Muscle of leg (tissue), 11 donors: ENCODE results near the gene ATP12A. TPM values are rescaled to one million over a fixed set of nuclear protein-coding genes. Genes with fewer than 3 reads are reported as not detected.
"Not testable (repeated sequence)": the region's sequence is repeated elsewhere in the genome, so short reads cannot be mapped to it uniquely, and the experiment has no call there.

ENCODE experiments used
- DNase-seq: peaks from one replicate; pipeline ENCODE4 v3.0.0; 2013
- H3K27ac ChIP-seq: one replicate; pipeline ENCODE4 v1.5.1; 2013; ENCODE audit warnings: mild to moderate bottlenecking, low read length, control low read depth
- H3K27me3 ChIP-seq: one replicate; pipeline ENCODE4 v1.6.1; 2013; ENCODE audit warnings: low read length; ENCODE audit not compliant: control insufficient read depth, insufficient read depth
- H3K36me3 ChIP-seq: one replicate; pipeline ENCODE4 v1.6.1; 2013; ENCODE audit warnings: low read length; ENCODE audit not compliant: control insufficient read depth, insufficient read depth
- H3K4me1 ChIP-seq: one replicate; pipeline ENCODE4 v1.6.1; 2013; ENCODE audit warnings: low read length; ENCODE audit not compliant: control insufficient read depth, insufficient read depth
- H3K4me3 ChIP-seq: one replicate; pipeline ENCODE4 v1.5.1; 2013; ENCODE audit warnings: low read length, control low read depth
- H3K9me3 ChIP-seq: replicated peaks from 2 replicates; pipeline ENCODE4 v1.6.1; 2013; ENCODE audit warnings: low read depth, low read length; ENCODE audit not compliant: control insufficient read depth
- WGBS: methylation state at CpG from one replicate; pipeline ENCODE4 v1.1.5; 2013; ENCODE audit warnings: missing lambda C conversion rate; ENCODE audit not compliant: insufficient coverage; 5-methylcytosine and 5-hydroxymethylcytosine counted together
- polyA plus RNA-seq, 8 donors: library from polyadenylated mRNA; unstranded; fragments of 120-200 nt; gene quantifications; one replicate each; pipeline versions ENCODE4 v1.2.1 to v1.2.3, GENCODE V29; 2013; ENCODE audit warnings: inconsistent platforms in 1 of 8, low replicate concordance in 1 of 8; ENCODE audit not compliant: insufficient read length in 8 of 8, insufficient read depth in 1 of 8
- total RNA-seq: library from RNA; stranded (reverse); fragments of 120-200 nt; gene quantifications from one replicate; pipeline ENCODE4 v1.2.4, GENCODE V29; 2013

Gene ATP12A
- total and polyA plus RNA-seq, 9 donors: 0.07 to 0.12 TPM; not detected in 7

GRCh38 chr13:24724714-24725113 is 44.5 kb downstream of the ATP12A start:
- no peaks in the 10 kb centered on the region for H3K4me1 ChIP-seq
- WGBS: 40% methylated on average over 1 of the region's 2 CpGs
- H3K27me3 ChIP-seq: peaks cover 3% of the 10 kb centered on the region
- H3K9me3 ChIP-seq: no peaks in the 10 kb centered on the region
- no peak overlapping the region for H3K27ac ChIP-seq
- peak; percentile 47 for DNase-seq
- H3K4me3 ChIP-seq: no peak overlapping the region
- H3K36me3 ChIP-seq: no peaks in the 10 kb centered on the region

GRCh38 chr13:24725379-24725778 is 45.2 kb downstream of the ATP12A start:
- 90% methylated on average over 4 of the region's 5 CpGs for WGBS
- Histone ChIP-seq H3K4me1 (no peaks in the 10 kb centered on the region), H3K27me3 (no peaks in the 10 kb centered on the region), H3K9me3 (no peaks in the 10 kb centered on the region), H3K4me3 (no peak overlapping the region), H3K27ac (no peak overlapping the region), H3K36me3 (no peaks in the 10 kb centered on the region)
- DNase-seq: no peak

GRCh38 chr13:24727731-24728601 is 47.8 kb downstream of the ATP12A start:
- WGBS: 90% methylated on average over 2 of the region's 24 CpGs
- no peaks in the 10 kb centered on the region for H3K36me3 ChIP-seq
- H3K27ac ChIP-seq: no peak overlapping the region
- H3K27me3 ChIP-seq: no peaks in the 10 kb centered on the region
- no peaks in the 10 kb centered on the region for H3K4me1 ChIP-seq
- peak; percentile 84 for DNase-seq
- no peaks in the 10 kb centered on the region for H3K9me3 ChIP-seq
- no peak overlapping the region for H3K4me3 ChIP-seq

DNA sequence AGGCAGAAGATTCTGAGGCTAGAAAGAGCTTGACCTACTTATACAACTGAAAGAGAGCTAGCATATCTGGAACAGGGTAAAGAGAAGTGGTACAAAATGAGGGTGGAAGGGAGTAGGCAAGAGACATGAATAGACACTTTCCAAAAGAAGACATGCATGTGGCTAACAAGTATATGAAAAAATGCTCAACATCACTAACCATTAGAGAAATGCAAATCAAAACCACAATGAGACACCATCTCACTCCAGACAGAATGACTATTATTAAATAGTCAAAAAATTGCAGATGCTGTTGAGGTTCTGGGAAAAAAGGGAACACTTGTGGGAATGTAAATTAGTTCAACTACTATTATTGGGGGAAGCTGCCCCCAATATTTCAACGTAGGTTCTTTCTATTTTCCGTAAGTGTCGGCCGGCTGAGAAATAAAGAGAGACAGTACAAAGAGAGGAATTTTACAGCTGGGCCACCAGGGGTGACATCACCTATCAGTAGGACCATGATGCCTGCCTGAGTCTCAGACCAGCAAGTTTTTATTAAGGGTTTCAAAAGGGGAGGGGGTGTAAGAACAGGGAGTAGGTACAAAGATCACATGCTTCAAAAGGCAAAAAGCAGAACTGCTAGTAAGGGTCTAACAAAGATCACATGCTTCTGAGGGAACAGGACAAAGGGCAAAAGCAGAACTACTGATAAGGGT is 50.8 kb downstream of the ATP12A start:
- H3K27me3 ChIP-seq, H3K9me3 ChIP-seq, H3K4me1 ChIP-seq, DNase-seq, H3K27ac ChIP-seq, H3K4me3 ChIP-seq, H3K36me3 ChIP-seq: not testable (repeated sequence)
- WGBS: 94% methylated on average over 3 of the region's 4 CpGs

DNA sequence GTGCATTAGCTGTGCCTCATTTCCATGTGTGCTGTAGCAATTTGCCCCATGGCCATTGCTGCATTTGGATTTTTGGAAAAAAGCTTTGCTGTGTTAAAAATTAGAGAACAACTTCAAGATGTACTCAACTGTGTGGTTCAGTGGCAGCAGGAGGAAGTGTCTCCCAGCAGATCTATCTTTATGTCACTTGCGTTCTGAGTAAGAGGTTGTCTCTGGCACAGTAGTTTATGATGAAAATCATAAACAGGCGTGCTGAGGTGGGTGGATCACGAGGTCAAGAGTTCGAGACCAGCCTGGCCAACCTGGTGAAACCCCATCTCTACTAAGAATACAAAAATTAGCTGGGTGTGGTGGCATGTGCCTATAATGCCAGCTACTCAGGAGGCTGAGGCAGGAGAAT is 54.7 kb downstream of the ATP12A start:
- DNase-seq: no peak
- 67% methylated on average over 1 of the region's 4 CpGs for WGBS
- Histone ChIP-seq H3K27me3 (no peaks in the 10 kb centered on the region), H3K4me1 (no peaks in the 10 kb centered on the region), H3K9me3 (no peaks in the 10 kb centered on the region), H3K27ac (no peak overlapping the region), H3K4me3 (no peak overlapping the region), H3K36me3 (no peaks in the 10 kb centered on the region)

- no peaks in the 10 kb centered on the region for H3K9me3 ChIP-seq
- no peak overlapping the region for H3K4me3 ChIP-seq
- H3K27me3 ChIP-seq: no peaks in the 10 kb centered on the region
- 62% methylated on average over 4 of the region's 6 CpGs for WGBS
- no peak overlapping the region for H3K27ac ChIP-seq
- DNase-seq: no peak
- H3K36me3 ChIP-seq: no peaks in the 10 kb centered on the region
- H3K4me1 ChIP-seq: peaks cover 11% of the 10 kb centered on the region
Observed at GRCh38 chr13:24737042-24737441, 56.8 kb downstream of the ATP12A start.

DNA sequence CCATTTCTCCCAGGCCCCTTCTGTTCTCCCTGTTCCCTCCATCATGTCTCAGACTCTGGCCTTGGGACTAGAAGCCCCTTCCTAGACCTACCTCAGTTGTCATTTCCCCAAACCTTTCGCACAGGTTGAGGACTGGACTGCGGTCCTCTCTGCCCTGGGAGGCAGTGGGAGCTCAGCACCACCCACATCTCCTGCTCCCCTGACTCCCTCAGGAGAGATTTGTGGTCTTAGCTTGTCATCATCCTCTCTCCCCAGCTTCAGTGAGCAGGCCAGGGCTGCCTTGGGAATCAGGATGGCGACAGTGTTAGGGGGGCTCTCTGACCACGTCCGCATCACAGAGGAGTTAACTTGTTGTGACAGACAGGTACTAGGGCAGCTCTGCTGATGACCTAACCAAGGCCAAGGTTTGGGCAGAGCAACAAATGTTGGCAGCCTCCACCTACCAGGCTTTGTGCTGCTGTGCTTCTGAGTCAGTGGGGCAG is 58.2 kb downstream of the ATP12A start:
- DNase-seq: no peak
- WGBS: 70% methylated on average over 3 of the region's 5 CpGs
- H3K27ac ChIP-seq: no peak overlapping the region
- peaks cover 19% of the 10 kb centered on the region for H3K4me1 ChIP-seq
- no peak overlapping the region for H3K4me3 ChIP-seq
- peaks cover 2% of the 10 kb centered on the region for H3K27me3 ChIP-seq
- H3K9me3 ChIP-seq: no peaks in the 10 kb centered on the region
- H3K36me3 ChIP-seq: no peaks in the 10 kb centered on the region

DNA sequence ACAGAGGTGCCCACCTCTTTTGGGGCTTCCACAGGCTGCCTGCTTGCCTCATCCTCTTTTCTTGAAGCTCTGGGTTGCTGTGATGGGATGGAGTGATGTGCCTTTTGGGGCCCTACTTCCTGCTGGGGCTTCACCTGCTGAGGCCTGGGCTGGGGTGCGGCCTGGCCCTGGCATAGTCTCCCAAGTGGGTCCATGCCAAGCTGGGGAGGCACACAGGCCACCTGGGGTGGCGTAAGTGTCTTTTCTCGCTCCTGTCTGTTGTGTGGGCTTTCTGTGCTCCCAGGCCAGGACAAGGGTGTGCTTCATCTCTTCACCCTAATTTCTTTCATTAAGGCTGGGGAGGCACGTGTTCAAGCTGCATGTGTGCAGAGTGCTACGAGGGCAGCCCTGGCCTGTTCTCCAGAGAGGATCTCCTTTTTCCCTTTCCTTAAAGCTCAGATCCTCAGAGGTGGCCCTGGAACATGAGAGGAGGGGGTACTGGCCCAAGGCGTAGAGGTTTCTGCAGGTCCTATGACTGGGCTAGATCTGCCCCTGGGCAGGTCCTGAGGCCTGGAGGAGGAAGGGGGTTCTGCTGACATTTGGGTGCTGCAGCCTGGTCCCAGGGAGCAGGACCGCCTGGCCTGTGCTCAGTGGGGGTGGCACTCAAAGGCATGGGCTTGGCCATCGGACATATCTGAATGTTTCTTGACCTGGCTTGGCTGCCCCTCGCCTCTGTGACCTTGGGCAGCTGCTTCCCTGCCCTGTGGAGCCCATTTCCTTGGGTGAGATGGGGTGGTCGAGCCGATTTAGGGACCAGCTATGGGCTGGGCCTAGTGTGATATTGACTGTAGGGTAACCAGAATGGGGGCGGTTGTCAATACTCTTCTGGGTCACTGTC is 60.0 kb downstream of the ATP12A start:
- Histone ChIP-seq H3K4me3 (no peak overlapping the region), H3K4me1 (peaks cover 28% of the 10 kb centered on the region), H3K9me3 (no peaks in the 10 kb centered on the region), H3K27me3 (peaks cover 17% of the 10 kb centered on the region), H3K36me3 (no peaks in the 10 kb centered on the region), H3K27ac (no peak overlapping the region)
- 93% methylated on average over 8 of the region's 12 CpGs for WGBS
- no peak for DNase-seq

- 72% methylated on average over 3 of the region's 11 CpGs for WGBS
- Histone ChIP-seq H3K27me3 (peaks cover 26% of the 10 kb centered on the region), H3K36me3 (no peaks in the 10 kb centered on the region), H3K27ac (no peak overlapping the region), H3K4me1 (peaks cover 29% of the 10 kb centered on the region), H3K4me3 (no peak overlapping the region), H3K9me3 (no peaks in the 10 kb centered on the region)
- DNase-seq: no peak
Observed at GRCh38 chr13:24741016-24741662, 60.9 kb downstream of the ATP12A start.
